H9 (cell line): ENCODE results near the gene LCMT1. TPM values are rescaled to one million over a fixed set of nuclear protein-coding genes. Genes with fewer than 3 reads are reported as not detected.

Source experiments
- DNase-seq: peaks from one replicate; pipeline ENCODE4 v3.0.0-alpha.2; 2017
- H2AFZ ChIP-seq: one replicate; pipeline ENCODE4 v1.6.1; 2013; ENCODE audit warnings: mild to moderate bottlenecking, low read length, control low read depth, moderate library complexity
- H2AK5ac ChIP-seq: 2 replicates; pipeline ENCODE4 v1.6.1; 2013; ENCODE audit warnings: low read length, control low read depth, mixed read lengths; ENCODE audit not compliant: insufficient read length
- H2BK120ac ChIP-seq: one replicate; pipeline ENCODE4 v1.6.1; 2013; ENCODE audit warnings: low read depth, mild to moderate bottlenecking, low read length, control low read depth, inconsistent platforms; ENCODE audit not compliant: poor library complexity, severe bottlenecking
- H2BK12ac ChIP-seq: 2 replicates; pipeline ENCODE4 v1.6.1; 2013; ENCODE audit warnings: low read length, control low read depth, mixed read lengths, low read depth; ENCODE audit not compliant: insufficient read length
- H2BK15ac ChIP-seq: 2 replicates; pipeline ENCODE4 v1.6.1; 2013; ENCODE audit warnings: low read depth, low read length, control low read depth
- H2BK20ac ChIP-seq: one replicate; pipeline ENCODE4 v1.6.1; 2013; ENCODE audit warnings: low read depth, mild to moderate bottlenecking, low read length, control low read depth, inconsistent platforms; ENCODE audit not compliant: poor library complexity, severe bottlenecking
- H2BK5ac ChIP-seq: 2 replicates; pipeline ENCODE4 v1.6.1; 2013; ENCODE audit warnings: low read length, control low read depth, mixed read lengths; ENCODE audit not compliant: insufficient read length
- H3K14ac ChIP-seq: 2 replicates; pipeline ENCODE4 v1.6.1; 2013; ENCODE audit warnings: low read length, control low read depth; ENCODE audit not compliant: insufficient read depth
- H3K18ac ChIP-seq: 2 replicates; pipeline ENCODE4 v1.6.1; 2013; ENCODE audit warnings: low read depth, mild to moderate bottlenecking, mixed read lengths, low read length, control low read depth; ENCODE audit not compliant: insufficient read length
- H3K23ac ChIP-seq: 2 replicates; pipeline ENCODE4 v1.6.1; 2013; ENCODE audit warnings: low read length, control low read depth, mixed read lengths, low read depth; ENCODE audit not compliant: insufficient read length
- H3K23me2 ChIP-seq: 2 replicates; pipeline ENCODE4 v1.6.1; 2013; ENCODE audit warnings: low read depth, mild to moderate bottlenecking, mixed read lengths, low read length, control low read depth; ENCODE audit not compliant: insufficient read length, poor library complexity, severe bottlenecking
- H3K27ac ChIP-seq: 2 replicates; pipeline ENCODE4 v1.5.1; 2013; ENCODE audit warnings: low read length, control low read depth, mixed read lengths, low read depth; ENCODE audit not compliant: insufficient read length
- H3K27me3 ChIP-seq: 2 replicates; pipeline ENCODE4 v1.6.1; 2013; ENCODE audit warnings: low read length, control low read depth, inconsistent platforms; ENCODE audit not compliant: insufficient read depth
- H3K4ac ChIP-seq: 2 replicates; pipeline ENCODE4 v1.6.1; 2013; ENCODE audit warnings: low read depth, mild to moderate bottlenecking, control low read depth, inconsistent platforms, low read length, moderate library complexity
- H3K4me1 ChIP-seq: 2 replicates; pipeline ENCODE4 v1.6.1; 2013; ENCODE audit warnings: low read length, control low read depth, inconsistent platforms; ENCODE audit not compliant: insufficient read depth
- H3K4me2 ChIP-seq: 2 replicates; pipeline ENCODE4 v1.6.1; 2013; ENCODE audit warnings: low read length, control low read depth, mixed read lengths; ENCODE audit not compliant: insufficient read length, insufficient read depth
- H3K56ac ChIP-seq: 2 replicates; pipeline ENCODE4 v1.6.1; 2013; ENCODE audit warnings: low read depth, mild to moderate bottlenecking, mixed read lengths, low read length, control low read depth; ENCODE audit not compliant: insufficient read length
- H3K79me1 ChIP-seq: 2 replicates; pipeline ENCODE4 v1.6.1; 2013; ENCODE audit warnings: low read depth, mild to moderate bottlenecking, moderate library complexity, low read length, control low read depth, inconsistent platforms; ENCODE audit not compliant: insufficient read depth, poor library complexity, severe bottlenecking
- H3K79me2 ChIP-seq: 2 replicates; pipeline ENCODE4 v1.6.1; 2013; ENCODE audit warnings: low read length, control low read depth, inconsistent platforms; ENCODE audit not compliant: insufficient read depth
- H3K9ac ChIP-seq: 2 replicates; pipeline ENCODE4 v1.6.1; 2013; ENCODE audit warnings: low read length, control low read depth, mixed read lengths; ENCODE audit not compliant: insufficient read length; ENCODE audit errors: extremely low read depth
- H3K9me3 ChIP-seq: one replicate; pipeline ENCODE4 v1.6.1; 2013; ENCODE audit warnings: low read depth, low read length, inconsistent platforms; ENCODE audit not compliant: control insufficient read depth
- H3T11ph ChIP-seq: one replicate; pipeline ENCODE4 v1.6.1; 2013; ENCODE audit warnings: mild to moderate bottlenecking, low read length, control low read depth, inconsistent platforms
- H4K20me1 ChIP-seq: one replicate; pipeline ENCODE4 v1.6.1; 2013; ENCODE audit not compliant: control insufficient read depth, insufficient read length, insufficient read depth
- H4K5ac ChIP-seq: 2 replicates; pipeline ENCODE4 v1.6.1; 2013; ENCODE audit warnings: low read depth, mild to moderate bottlenecking, mixed read lengths, low read length, control low read depth; ENCODE audit not compliant: insufficient read length
- H4K8ac ChIP-seq: replicated peaks from 2 replicates; pipeline ENCODE4 v1.6.1; 2013; ENCODE audit warnings: low read length, control low read depth, mixed read lengths, low read depth; ENCODE audit not compliant: insufficient read length
- H4K91ac ChIP-seq: 2 replicates; pipeline ENCODE4 v1.6.1; 2013; ENCODE audit warnings: low read depth, mild to moderate bottlenecking, moderate library complexity, mixed read lengths, low read length, control low read depth; ENCODE audit not compliant: insufficient read length
- H3K27ac Mint-ChIP-seq, 3 experiments: 2 replicates in 2 of 3; 3 replicates in 1 of 3; pipeline ENCODE4 v1.8.0; 2020 to 2021; ENCODE audit warnings: mixed read lengths in 3 of 3, mild to moderate bottlenecking in 1 of 3, moderate library complexity in 1 of 3
- H3K27me3 Mint-ChIP-seq: 2 replicates; pipeline ENCODE4 v1.8.0; 2021; ENCODE audit warnings: low read depth, mild to moderate bottlenecking, moderate library complexity, mixed read lengths
- H3K36me3 Mint-ChIP-seq, 3 experiments: 2 replicates in 2 of 3; 3 replicates in 1 of 3; pipeline ENCODE4 v1.8.0; 2020 to 2021; ENCODE audit warnings: low read depth in 3 of 3, mixed read lengths in 3 of 3; ENCODE audit not compliant: insufficient read depth in 1 of 3
- H3K4me1 Mint-ChIP-seq, 2 experiments: 2 replicates each; pipeline ENCODE4 v1.8.0; 2020; ENCODE audit warnings: mixed read lengths in 2 of 2
- H3K4me3 Mint-ChIP-seq, 2 experiments: 2 replicates in 1 of 2; 3 replicates in 1 of 2; pipeline ENCODE4 v1.8.0; 2020 to 2021; ENCODE audit warnings: mild to moderate bottlenecking in 2 of 2, mixed read lengths in 2 of 2, moderate library complexity in 1 of 2
- H3K9me3 Mint-ChIP-seq, 2 experiments: 2 replicates in 1 of 2; 3 replicates in 1 of 2; pipeline ENCODE4 v1.8.0; 2020; ENCODE audit warnings: mild to moderate bottlenecking in 2 of 2, mixed read lengths in 2 of 2, moderate library complexity in 1 of 2
- CTCF ChIP-seq: fragments of 200-600 bp; sonication (generic); conservative IDR thresholded peaks from 3 replicates; pipeline ENCODE4 v1.8.0; 2021; ENCODE audit warnings: antibody characterized with exemption, mild to moderate bottlenecking
- WGBS: extraction: QIAGEN DNeasy Blood & Tissue Kit; methylation state at CpG from one replicate; pipeline ENCODE4 v1.1.7; 2013; ENCODE audit warnings: missing lambda C conversion rate, low lambda C conversion rate, mixed read lengths; ENCODE audit not compliant: insufficient read length; ENCODE audit errors: extremely low coverage; 5-methylcytosine and 5-hydroxymethylcytosine counted together
- total RNA-seq: library from RNA; stranded (reverse); gene quantifications from 2 replicates; pipeline ENCODE4 v1.2.1, GENCODE V29; 2021

Gene LCMT1
- total RNA-seq, 1 experiment from 2014 or later: 81.2 TPM

- WGBS: no CpG with 5 or more reads among the region's 22 CpGs
- H3K56ac ChIP-seq: no peak overlapping the region
- H3K27ac ChIP-seq: no peak overlapping the region
- H3K36me3 Mint-ChIP-seq: peaks cover 10 to 26% (median 20%) of the 10 kb centered on the region in 3 experiments; a peak in 6 of 7 replicates
- no peak overlapping the region for H2BK20ac ChIP-seq
- H3K4me1 Mint-ChIP-seq: peaks cover 9 to 16% of the 10 kb centered on the region in 2 experiments
- no peak overlapping the region for H2AK5ac ChIP-seq
- H4K20me1 ChIP-seq: no peaks in the 10 kb centered on the region
- peak; percentile 40 for DNase-seq
- no peaks in the 10 kb centered on the region for H3K27me3 ChIP-seq
- H3K9me3 ChIP-seq: no peaks in the 10 kb centered on the region
- H3K14ac ChIP-seq: no peak overlapping the region
- H3K9me3 Mint-ChIP-seq: no peaks in the 10 kb centered on the region
- no peak overlapping the region for H2BK5ac ChIP-seq
- no peak overlapping the region for H3K23ac ChIP-seq
- H2BK12ac ChIP-seq: no peak overlapping the region
- no peak overlapping the region for H2BK120ac ChIP-seq
- H3K23me2 ChIP-seq: no peaks in the 10 kb centered on the region
- no peak overlapping the region for H3K18ac ChIP-seq
- H3K4me2 ChIP-seq: no peak overlapping the region
- H4K5ac ChIP-seq: no peak overlapping the region
- H3T11ph ChIP-seq: no peak overlapping the region
- H3K4me1 ChIP-seq: no peaks in the 10 kb centered on the region
- no peak overlapping the region for H4K8ac ChIP-seq
- H3K79me1 ChIP-seq: no peaks in the 10 kb centered on the region
- no peak overlapping the region for H3K4ac ChIP-seq
- no peak overlapping the region for H2AFZ ChIP-seq
- H3K9ac ChIP-seq: no peak overlapping the region
- H4K91ac ChIP-seq: no peak overlapping the region
- H3K4me3 Mint-ChIP-seq: no peak overlapping the region
- H3K27me3 Mint-ChIP-seq: no peaks in the 10 kb centered on the region
- H3K27ac Mint-ChIP-seq: peak overlapping the region in 2 of 3 experiments; percentile 68 to 89; a peak in 4 of 7 replicates
- TF ChIP-seq CTCF: no peak
- H2BK15ac ChIP-seq: no peak overlapping the region
- no peaks in the 10 kb centered on the region for H3K79me2 ChIP-seq
These were observed 37.1 kb downstream of the LCMT1 start for GRCh38 chr16:25148568-25149215.
